HepG2 (cell line): ENCODE data around the gene RPL36AL. TPM values are rescaled to one million over a fixed set of nuclear protein-coding genes. Genes with fewer than 3 reads are reported as not detected.

ENCODE experiments used
- ATF3 ChIP-seq: sonication (generic); formaldehyde crosslinking; IDR thresholded peaks from 2 replicates; pipeline ENCODE4 v1.4.0; 2020; ENCODE audit warnings: missing genetic modification reagents
- CENPT ChIP-seq: sonication (generic); formaldehyde crosslinking; IDR thresholded peaks from 2 replicates; pipeline ENCODE4 v1.8.0; 2022; ENCODE audit warnings: low read depth, mild to moderate bottlenecking, moderate library complexity, missing genetic modification reagents
- FUBP1 ChIP-seq: sonication (generic); formaldehyde crosslinking; IDR thresholded peaks from 2 replicates; pipeline ENCODE4 v1.5.1; 2020; ENCODE audit warnings: missing genetic modification reagents, mild to moderate bottlenecking, borderline replicate concordance
- GABPA ChIP-seq, 2 experiments: IDR thresholded peaks; 2 replicates each; pipeline ENCODE4 v1.6.1; 2011 to 2016; ENCODE audit warnings: low read depth in 2 of 2, low read length in 1 of 2, missing biosample characterization in 1 of 2, missing genetic modification characterization in 1 of 2
- GTF3A ChIP-seq: sonication (generic); formaldehyde crosslinking; conservative IDR thresholded peaks from 2 replicates; pipeline ENCODE4 v1.4.0; 2020; ENCODE audit warnings: mild to moderate bottlenecking, missing genetic modification reagents
- HOXA5 ChIP-seq: sonication (generic); formaldehyde crosslinking; IDR thresholded peaks from 2 replicates; pipeline ENCODE4 v1.4.0; 2020; ENCODE audit warnings: missing genetic modification reagents
- KDM1A ChIP-seq: IDR thresholded peaks from 2 replicates; pipeline ENCODE4 v1.6.1; 2016; ENCODE audit warnings: missing compliant biosample characterization
- MEIS1 ChIP-seq: sonication (generic); formaldehyde crosslinking; IDR thresholded peaks from 2 replicates; pipeline ENCODE4 v1.9.0; 2021; ENCODE audit warnings: mild to moderate bottlenecking, missing genetic modification reagents, moderate library complexity, borderline replicate concordance
- NFATC3 ChIP-seq: sonication (generic); formaldehyde crosslinking; IDR thresholded peaks from 2 replicates; pipeline ENCODE4 v1.5.1; 2020; ENCODE audit warnings: mild to moderate bottlenecking, missing genetic modification reagents
- SKIL ChIP-seq: sonication (generic); formaldehyde crosslinking; IDR thresholded peaks from 2 replicates; pipeline ENCODE4 v1.8.0; 2022; ENCODE audit warnings: missing genetic modification reagents, mild to moderate bottlenecking, moderate library complexity, borderline replicate concordance
- SP1 ChIP-seq, 2 experiments: fragments of 450-650 bp in 1 of 2; sonication (generic) in 1 of 2; formaldehyde crosslinking in 1 of 2; IDR thresholded peaks; 2 replicates each; pipeline versions ENCODE4 v1.4.0 to v1.6.1; 2016 to 2020; ENCODE audit warnings: missing genetic modification reagents in 1 of 2
- SPEN ChIP-seq: sonication (generic); formaldehyde crosslinking; IDR thresholded peaks from 2 replicates; pipeline ENCODE4 v1.5.1; 2020; ENCODE audit warnings: low read depth, mild to moderate bottlenecking, missing genetic modification reagents
- ZBTB2 ChIP-seq: sonication (generic); formaldehyde crosslinking; IDR thresholded peaks from 2 replicates; pipeline ENCODE4 v1.8.0; 2022; ENCODE audit warnings: low read depth, missing genetic modification reagents
- ZNF251 ChIP-seq: sonication (generic); formaldehyde crosslinking; IDR thresholded peaks from 2 replicates; pipeline ENCODE4 v1.9.0; 2021; ENCODE audit warnings: mild to moderate bottlenecking, missing genetic modification reagents
- ZNF282 ChIP-seq: fragments of 450-650 bp; IDR thresholded peaks from 2 replicates; pipeline ENCODE4 v1.6.1; 2018; ENCODE audit not compliant: partially characterized antibody
- ZNF317 ChIP-seq: sonication (generic); formaldehyde crosslinking; IDR thresholded peaks from 2 replicates; pipeline ENCODE4 v1.5.0; 2020; ENCODE audit warnings: mild to moderate bottlenecking, missing genetic modification reagents
- ZNF34 ChIP-seq: sonication (generic); formaldehyde crosslinking; IDR thresholded peaks from 2 replicates; pipeline ENCODE4 v1.4.0; 2020; ENCODE audit warnings: mild to moderate bottlenecking, missing genetic modification reagents, borderline replicate concordance
- ZNF441 ChIP-seq: sonication (generic); formaldehyde crosslinking; IDR thresholded peaks from 2 replicates; pipeline ENCODE4 v1.7.0; 2021; ENCODE audit warnings: missing genetic modification reagents, borderline replicate concordance
- ZNF460 ChIP-seq: sonication (generic); formaldehyde crosslinking; IDR thresholded peaks from 2 replicates; pipeline ENCODE4 v1.5.1; 2020; ENCODE audit warnings: missing genetic modification reagents, mild to moderate bottlenecking, borderline replicate concordance
- ZNF468 ChIP-seq: sonication (generic); formaldehyde crosslinking; IDR thresholded peaks from 2 replicates; pipeline ENCODE4 v1.8.0; 2022; ENCODE audit warnings: mild to moderate bottlenecking, moderate library complexity, missing genetic modification reagents
- ZNF784 ChIP-seq: sonication (generic); formaldehyde crosslinking; IDR thresholded peaks from 2 replicates; pipeline ENCODE4 v1.5.1; 2020; ENCODE audit warnings: missing genetic modification reagents, mild to moderate bottlenecking, borderline replicate concordance
- polyA plus RNA-seq, 8 experiments: library from polyadenylated mRNA; depleted of rRNA in 3 of 8; stranded (reverse) in 7 of 8; unstranded in 1 of 8; fragments of >200 nt; fragmentation: Illumina TruSeq in 4 of 8; extraction: Trizol in 4 of 8; gene quantifications; 2 replicates each; pipeline versions ENCODE4 v1.2.1 to v1.2.3, GENCODE V29; 2011 to 2016; ENCODE audit warnings: low read depth in 4 of 8, missing spikeins in 1 of 8, mixed read lengths in 1 of 8; ENCODE audit not compliant: insufficient read depth in 1 of 8
- total RNA-seq, 5 experiments: library from RNA; depleted of rRNA; stranded (reverse); fragments of >200 nt; fragmentation: Illumina TruSeq; extraction: Trizol; gene quantifications; 2 replicates each; pipeline ENCODE4 v1.2.3, GENCODE V29; 2016; ENCODE audit warnings: low read depth in 1 of 5

The RPL36AL gene
- total and polyA plus RNA-seq, 2 of the 13 experiments (the other 11 are each of a cell fraction or from before 2014, with no cell fraction given) = 90.0 to 294 TPM

GRCh38 chr14:49633640-49634546 is 13.5 kb upstream of the RPL36AL start (continued):
- TF ChIP-seq FUBP1 (no peak), GTF3A (CRISPR knock-in tag) (peak; percentile 90; the same call in 1 of the 2 replicates), MEIS1 (CRISPR knock-in tag) (peak; percentile 35; the same call in 1 of the 2 replicates), ZBTB2 (CRISPR knock-in tag) (peak; percentile 80; the same call in 1 of the 2 replicates), GABPA (IDR thresholded peaks at IDR 0.05; ENCODE audit: low read depth, low read length) (peak; percentile 90), GABPA (CRISPR knock-in tag; IDR thresholded peaks at IDR 0.05; ENCODE audit: low read depth) (peak; percentile 88), ZNF282 (no peak), NFATC3 (CRISPR knock-in tag) (no peak), ATF3 (CRISPR knock-in tag) (no peak), SP1 (IDR thresholded peaks at IDR 0.05) (no peak), SP1 (CRISPR knock-in tag; IDR thresholded peaks at IDR 0.05) (peak; percentile 69), SKIL (peak; percentile 70), SPEN (CRISPR knock-in tag) (peak; percentile 81), ZNF784 (CRISPR knock-in tag) (peak; percentile 73; the same call in 1 of the 2 replicates), KDM1A (CRISPR knock-in tag) (no peak), CENPT (CRISPR knock-in tag) (peak; percentile 96), ZNF468 (CRISPR knock-in tag) (no peak), ZNF251 (CRISPR knock-in tag) (no peak), HOXA5 (CRISPR knock-in tag) (peak; percentile 53; the same call in 1 of the 2 replicates), ZNF441 (peak; percentile 86), ZNF317 (0 out of 2 replicates have a peak, but pooled peaks have one; percentile 64), ZNF34 (CRISPR knock-in tag) (0 out of 2 replicates have a peak, but pooled peaks have one; percentile 29), ZNF460 (CRISPR knock-in tag) (peak; percentile 60; the same call in 1 of the 2 replicates)
